Stimulated activated CD4-positive, alpha-beta T cell treated with anti-CD3 and anti-CD28 coated beads, Interleukin-2, amount 100 ng/mL, for 24 hours (primary cell): ENCODE data around the gene USP47.

Experiments used
- DNase-seq, 2 donors: peaks; one replicate each; pipeline ENCODE4 v3.0.0-alpha.2; 2020

USP47 gene

GRCh38 chr11:11982461-11982860 lies 140.7 kb downstream of the USP47 start:
- DNase-seq: no peak

- no peak for DNase-seq
Measured at GRCh38 chr11:11982975-11983374, 141.2 kb downstream of the USP47 start.

GRCh38 chr11:11983427-11983826 lies 141.7 kb downstream of the USP47 start:
- DNase-seq: no peak

- DNase-seq: no peak
Measured at GRCh38 chr11:11984563-11984962, 142.8 kb downstream of the USP47 start.

- DNase-seq: no peak
Measured at GRCh38 chr11:11985016-11985715, 143.4 kb downstream of the USP47 start.

GRCh38 chr11:11985954-11986949 lies 144.5 kb downstream of the USP47 start:
- DNase-seq: no peak

- DNase-seq: no peak
Measured at GRCh38 chr11:11987503-11988022, 145.8 kb downstream of the USP47 start.

GRCh38 chr11:11988099-11988651 lies 146.4 kb downstream of the USP47 start:
- DNase-seq: no peak

GRCh38 chr11:11988681-11989261 lies 147.0 kb downstream of the USP47 start:
- DNase-seq: no peak

GRCh38 chr11:11989774-11990744 lies 148.3 kb downstream of the USP47 start:
- DNase-seq: no peak

- no peak for DNase-seq
Measured at GRCh38 chr11:11992257-11993212, 150.8 kb downstream of the USP47 start.

GRCh38 chr11:11993839-11994238 lies 152.1 kb downstream of the USP47 start:
- no peak for DNase-seq

GRCh38 chr11:11995601-11996000 lies 153.8 kb downstream of the USP47 start:
- DNase-seq: no peak

- DNase-seq: no peak
Measured at GRCh38 chr11:11996321-11997048, 154.7 kb downstream of the USP47 start.

GRCh38 chr11:11997049-11997322 lies 155.2 kb downstream of the USP47 start:
- no peak for DNase-seq

- no peak for DNase-seq
Measured at GRCh38 chr11:11998091-11998781, 156.5 kb downstream of the USP47 start.

- no peak for DNase-seq
Measured at GRCh38 chr11:12001186-12001585, 159.4 kb downstream of the USP47 start.

GRCh38 chr11:12003336-12003735 lies 161.6 kb downstream of the USP47 start:
- no peak for DNase-seq

- DNase-seq: no peak
Measured at GRCh38 chr11:12003815-12004214, 162.0 kb downstream of the USP47 start.
